NCI-H1105 (cell line): ENCODE measurements around the gene FOXF1.

ENCODE experiments used
- DNase-seq: peaks from one replicate; lab custom pipeline; 2025; lab: John Stamatoyannopoulos, UW

The FOXF1 gene

GRCh38 chr16:86534779-86535615 lies 24.7 kb downstream of the FOXF1 start:
- no peak for DNase-seq

- no peak for DNase-seq
Observed at GRCh38 chr16:86536621-86537020, 26.3 kb downstream of the FOXF1 start.

DNA sequence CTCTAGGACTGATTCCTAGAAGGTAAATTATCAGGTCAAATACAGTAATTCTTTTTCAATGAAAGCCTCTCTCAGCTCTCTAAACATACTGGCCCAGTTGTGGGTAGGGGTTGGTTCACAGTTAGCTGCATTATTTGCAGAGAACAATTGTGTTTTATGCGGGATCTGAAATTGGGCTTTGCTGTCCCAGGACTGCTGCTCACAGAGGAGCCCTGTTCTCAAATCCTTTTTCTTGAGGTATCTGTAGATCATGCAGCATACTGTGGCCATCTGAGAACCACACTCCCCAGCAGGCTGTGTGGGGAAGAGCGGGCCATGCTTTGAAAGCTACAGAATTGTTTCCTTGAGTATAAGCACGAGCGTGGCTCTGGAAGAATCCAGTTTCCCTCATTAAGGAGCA lies 27.2 kb downstream of the FOXF1 start:
- no peak for DNase-seq

GRCh38 chr16:86538196-86538780 lies 28.0 kb downstream of the FOXF1 start:
- DNase-seq = no peak

DNA sequence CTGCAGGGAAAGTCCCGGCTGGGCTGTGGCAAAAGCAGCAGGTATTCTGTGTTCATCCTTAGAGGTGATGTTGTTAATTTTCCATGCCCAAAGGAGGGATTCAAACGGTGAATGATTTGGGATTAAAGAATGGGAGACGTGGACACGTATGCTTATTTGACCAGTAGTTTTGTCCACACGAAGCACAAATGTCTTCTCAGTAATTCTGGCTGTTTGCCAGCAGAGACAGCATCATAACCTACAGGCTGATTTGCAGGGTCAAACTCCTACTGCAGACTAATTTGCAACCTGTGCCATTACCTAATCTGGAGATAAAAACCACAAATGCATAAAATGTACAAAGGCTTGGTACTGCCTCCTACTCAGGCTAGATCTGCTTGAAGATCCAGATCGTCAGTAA lies 30.6 kb downstream of the FOXF1 start:
- DNase-seq = no peak

DNA sequence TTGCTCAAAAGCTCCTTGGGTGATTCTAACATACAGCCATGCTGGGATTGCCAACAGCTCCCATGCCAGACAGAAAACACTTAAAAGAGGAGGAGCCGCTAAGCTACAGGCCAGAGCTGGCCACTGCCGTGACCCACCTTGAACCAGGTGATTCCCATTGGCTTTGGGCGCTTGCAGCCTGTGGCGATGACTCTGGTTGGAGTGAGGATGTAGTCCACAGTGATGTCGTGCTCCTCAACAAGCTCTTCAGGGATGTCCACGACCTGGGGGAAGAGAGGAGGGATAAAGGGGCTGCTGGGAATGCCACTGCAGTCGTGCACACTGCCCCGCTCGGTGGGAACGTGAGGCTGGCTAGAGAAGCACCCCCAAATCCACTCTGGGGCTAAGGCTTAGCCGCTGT lies 31.2 kb downstream of the FOXF1 start:
- DNase-seq = no peak

- DNase-seq = no peak
Observed at GRCh38 chr16:86542756-86543750, 32.7 kb downstream of the FOXF1 start.

DNA sequence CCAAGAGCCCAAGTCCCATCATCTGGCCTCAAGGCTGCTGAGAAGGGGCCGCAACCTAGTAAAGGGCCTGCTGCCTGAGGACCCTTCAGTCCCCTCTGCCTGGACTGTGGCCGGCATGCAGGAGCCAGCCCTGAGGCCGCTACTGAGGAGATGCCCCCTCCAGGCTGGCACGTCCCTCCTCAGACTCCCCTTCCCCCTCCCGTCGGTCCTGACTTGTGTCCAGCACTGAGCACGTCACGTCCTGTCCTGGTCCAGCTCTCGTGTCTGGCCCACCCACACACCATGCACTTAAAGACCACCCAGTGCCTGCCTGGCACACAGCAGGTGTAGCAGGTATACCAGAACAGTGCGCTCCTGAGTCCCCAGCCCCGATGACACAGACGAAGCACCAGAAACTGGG lies 35.2 kb downstream of the FOXF1 start:
- DNase-seq = no peak

DNA sequence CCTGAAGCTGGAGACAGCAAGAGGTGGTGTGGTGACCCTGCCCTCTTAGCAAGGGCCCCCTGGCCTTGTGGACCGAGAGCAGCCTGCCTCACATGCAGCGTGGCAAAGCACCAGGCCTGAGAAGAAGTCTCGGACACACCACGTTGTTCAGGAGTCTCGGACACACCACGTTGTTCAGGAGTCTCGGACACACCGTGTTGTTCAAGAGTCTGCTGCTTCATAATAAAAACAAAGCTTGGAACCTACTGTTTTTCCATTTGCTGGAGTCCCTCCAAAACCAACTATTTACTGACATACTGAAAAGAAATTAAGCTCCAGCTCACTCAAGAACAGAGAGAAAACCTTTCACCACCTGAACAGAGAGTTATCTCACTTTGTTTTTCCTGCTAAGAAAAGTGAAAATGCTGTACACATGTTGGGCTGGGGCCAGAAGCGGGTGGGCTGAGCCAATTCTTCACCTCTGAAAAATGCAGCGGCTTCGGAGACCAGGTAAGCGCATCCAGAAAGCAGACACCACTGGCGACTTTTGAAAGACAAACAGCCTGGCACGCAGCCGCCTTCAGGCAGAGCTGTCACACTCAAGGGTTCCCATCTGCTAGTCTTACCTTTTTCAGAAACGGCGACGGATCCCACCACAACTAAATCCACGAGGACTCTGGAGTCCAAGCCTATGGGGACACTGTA lies 35.8 kb downstream of the FOXF1 start:
- DNase-seq = no peak

- no peak for DNase-seq
Observed at GRCh38 chr16:86546638-86547013, 36.3 kb downstream of the FOXF1 start.

DNA sequence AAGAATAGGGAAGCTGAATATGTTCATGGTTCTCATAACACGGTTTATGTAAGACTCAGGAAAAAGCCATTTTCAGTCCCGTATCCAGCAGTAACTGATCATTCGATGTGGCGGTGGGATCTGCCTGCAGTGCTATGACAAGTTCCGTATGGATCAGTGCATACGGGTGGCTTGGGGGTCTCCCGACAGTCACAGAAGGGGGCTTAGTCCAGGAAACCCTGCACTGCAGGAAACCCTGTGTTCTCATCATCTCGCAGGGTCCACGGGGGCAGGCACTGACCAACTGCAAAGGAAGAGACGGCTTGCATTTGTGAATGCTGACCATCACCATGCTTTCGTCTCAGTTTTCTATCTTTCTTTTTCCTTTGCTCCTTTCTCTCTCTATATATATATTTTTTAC lies 37.0 kb downstream of the FOXF1 start:
- DNase-seq = no peak

GRCh38 chr16:86549076-86549892 lies 39.0 kb downstream of the FOXF1 start:
- DNase-seq = no peak

GRCh38 chr16:86549893-86550190 lies 39.5 kb downstream of the FOXF1 start:
- DNase-seq = no peak

- DNase-seq = no peak
Observed at GRCh38 chr16:86550281-86550680, 40.0 kb downstream of the FOXF1 start.

- no peak for DNase-seq
Observed at GRCh38 chr16:86553356-86553755, 43.0 kb downstream of the FOXF1 start.

GRCh38 chr16:86554599-86554916 lies 44.2 kb downstream of the FOXF1 start:
- no peak for DNase-seq

DNA sequence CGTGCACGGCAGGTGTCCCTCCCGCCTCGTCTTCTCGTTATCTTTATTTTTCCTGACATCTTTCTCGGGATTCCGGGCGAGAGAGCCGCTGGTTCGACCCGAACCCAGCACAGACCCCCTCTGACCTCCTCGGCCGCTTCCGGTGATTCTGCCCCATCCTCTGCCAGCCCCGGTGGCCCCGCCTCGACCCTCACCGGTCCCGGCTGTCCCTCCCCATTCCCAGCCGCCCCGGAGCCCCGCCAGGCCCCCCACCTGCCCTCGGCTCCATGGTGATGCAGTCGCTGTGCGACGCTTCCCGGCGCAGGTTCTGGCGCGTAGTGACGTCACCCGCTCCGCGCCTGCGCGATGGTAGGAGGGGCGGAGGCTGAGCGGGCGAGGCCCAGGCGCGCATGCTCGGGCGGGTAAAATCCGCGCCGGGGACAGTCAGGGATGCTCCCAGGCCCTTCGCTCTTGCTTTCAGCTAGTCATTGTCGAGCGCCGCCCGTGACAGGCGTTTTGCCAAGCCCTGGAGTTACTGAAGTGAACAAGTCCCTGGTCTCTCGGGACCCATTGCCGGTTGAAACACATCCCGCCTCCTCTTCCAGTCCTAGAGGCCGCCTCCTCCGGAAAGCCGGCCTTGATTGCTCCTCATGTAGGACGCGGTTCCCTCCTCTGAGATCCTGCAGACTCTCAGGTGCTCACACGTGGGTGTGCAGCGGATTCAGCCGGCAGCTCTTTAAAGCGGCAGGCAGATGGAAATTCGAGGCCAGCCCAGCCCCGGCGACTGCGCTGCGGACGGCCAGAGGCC lies 44.8 kb downstream of the FOXF1 start, which contains the start of gene MTHFSD:
TSS of gene MTHFSD (minus strand) at position 319 of the 787 bp plus-strand sequence. CDS start at position 268, 51 bp downstream.
- peak; percentile 63 for DNase-seq

DNA sequence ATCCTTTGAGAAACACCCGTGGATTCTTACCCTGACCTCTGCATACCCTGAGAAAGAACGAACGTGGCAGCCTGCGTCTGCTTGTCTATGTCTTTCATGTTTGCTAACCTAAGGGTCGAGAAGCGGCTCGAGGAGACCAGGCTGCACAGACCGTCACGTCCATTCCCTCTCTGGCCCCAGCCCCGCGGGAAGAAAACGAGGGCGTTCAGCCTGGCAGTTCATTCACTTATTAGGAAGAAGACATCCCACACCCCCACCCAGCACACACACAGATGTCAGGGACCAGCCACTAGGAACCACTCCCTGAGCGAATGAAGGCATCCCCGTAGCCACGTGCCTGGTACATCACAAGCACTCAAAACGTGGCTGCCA lies 45.4 kb downstream of the FOXF1 start:
- no peak for DNase-seq

DNA sequence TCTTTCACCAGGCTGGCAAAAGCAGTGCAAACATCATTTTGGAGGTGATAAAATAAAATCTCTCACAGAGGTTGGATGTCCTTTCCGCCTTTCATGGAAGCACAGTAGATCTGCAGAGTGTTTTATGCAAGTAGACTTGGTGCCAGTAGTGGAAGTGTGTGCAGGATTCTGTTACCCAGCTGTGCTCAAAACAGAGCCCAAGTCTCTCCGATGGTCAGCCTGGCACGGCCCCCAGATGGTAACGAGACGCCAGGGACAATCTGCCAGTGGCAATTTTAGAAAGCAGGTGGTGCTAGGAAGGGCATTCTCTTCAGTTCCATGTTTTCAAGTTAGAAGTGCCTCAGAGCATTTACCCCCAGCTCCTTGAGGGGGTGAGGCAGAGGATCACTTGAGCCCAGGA lies 46.2 kb downstream of the FOXF1 start:
- no peak for DNase-seq

DNA sequence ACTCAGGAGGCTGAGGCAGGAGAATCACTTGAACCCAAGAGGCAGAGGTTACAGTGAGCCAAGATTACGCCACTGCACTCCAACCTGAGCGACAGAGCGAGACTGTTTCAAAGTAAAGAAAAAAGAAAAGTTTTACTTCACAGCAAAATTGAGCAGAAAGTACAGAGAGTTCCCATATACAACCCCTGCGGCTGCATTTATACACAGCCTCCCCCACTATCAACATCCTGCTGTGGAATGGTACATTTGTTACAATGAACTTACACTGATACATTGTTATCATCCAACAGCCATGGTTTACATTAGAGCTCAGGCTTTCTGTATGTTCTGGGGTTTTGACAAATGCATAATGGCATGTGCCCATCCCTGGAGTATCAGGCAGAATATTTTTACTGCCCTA lies 47.3 kb downstream of the FOXF1 start:
- no peak for DNase-seq
